NCI-H524 treated with DMSO at 0.1 percent for 48 hours (cell line): ENCODE data around the gene TDRD9.

Experiments used
- DNase-seq: peaks from one replicate; lab custom pipeline; 2025; lab: John Stamatoyannopoulos, UW

TDRD9 gene

GRCh38 chr14:104023325-104024055 lies 95.2 kb downstream of the TDRD9 start:
- DNase-seq: no peak

GRCh38 chr14:104025534-104025933 lies 97.3 kb downstream of the TDRD9 start:
- DNase-seq: no peak

GRCh38 chr14:104026024-104026423 lies 97.8 kb downstream of the TDRD9 start:
- DNase-seq: no peak

GRCh38 chr14:104030958-104031357 lies 102.7 kb downstream of the TDRD9 start:
- DNase-seq: peak; percentile 83

GRCh38 chr14:104031384-104031783 lies 103.1 kb downstream of the TDRD9 start:
- DNase-seq: peak; percentile 80

GRCh38 chr14:104034976-104035699 lies 106.9 kb downstream of the TDRD9 start:
- peak; percentile 98 for DNase-seq

- peak; percentile 84 for DNase-seq
Measured at GRCh38 chr14:104036212-104036611, 108.0 kb downstream of the TDRD9 start.

- DNase-seq: no peak
Measured at GRCh38 chr14:104037074-104037473, 108.8 kb downstream of the TDRD9 start.

GRCh38 chr14:104037903-104038302 lies 109.6 kb downstream of the TDRD9 start:
- DNase-seq: no peak

- no peak for DNase-seq
Measured at GRCh38 chr14:104039214-104039613, 111.0 kb downstream of the TDRD9 start.

GRCh38 chr14:104040539-104040938 lies 112.3 kb downstream of the TDRD9 start:
- no peak for DNase-seq

- no peak for DNase-seq
Measured at GRCh38 chr14:104041430-104042104, 113.3 kb downstream of the TDRD9 start.

- no peak for DNase-seq
Measured at GRCh38 chr14:104044016-104044415, 115.8 kb downstream of the TDRD9 start.

GRCh38 chr14:104047761-104048160 lies 119.5 kb downstream of the TDRD9 start:
- no peak for DNase-seq

GRCh38 chr14:104048758-104049507 lies 120.7 kb downstream of the TDRD9 start:
- no peak for DNase-seq

GRCh38 chr14:104049576-104050240 lies 121.5 kb downstream of the TDRD9 start:
- DNase-seq: no peak

- DNase-seq: no peak
Measured at GRCh38 chr14:104051092-104051813, 123.0 kb downstream of the TDRD9 start.

GRCh38 chr14:104054222-104054905 lies 126.1 kb downstream of the TDRD9 start:
- DNase-seq: no peak

GRCh38 chr14:104062281-104062680 lies 134.0 kb downstream of the TDRD9 start:
- DNase-seq: no peak

GRCh38 chr14:104064003-104064402 lies 135.7 kb downstream of the TDRD9 start:
- no peak for DNase-seq
